GM12878 (cell line): ENCODE measurements around the gene LPIN2. TPM values are rescaled to one million over a fixed set of nuclear protein-coding genes. Genes with fewer than 3 reads are reported as not detected.

Experiments
- ATAC-seq: fragments of 200-7000 bp; cut with Tn5 transposase; 3 replicates; pipeline ENCODE4 v1.9.1; 2020; ENCODE audit warnings: mild to moderate bottlenecking, moderate library complexity
- BruUV-seq: library from RNA; stranded (reverse); fragments of 400-500 nt; replicated peaks from 2 replicates; lab custom pipeline; 2021; lab: Mats Ljungman, UMichigan
- CTCF ChIA-PET: fragments of 300-600 bp; sonication (Branson Sonifier 250); formaldehyde crosslinking; extraction: SDS; loops from one replicate; lab custom pipeline; 2021; ENCODE audit warnings: inconsistent platforms; lab: Yijun Ruan, JAX
- POLR2A ChIA-PET: fragments of 350-600 bp; formaldehyde crosslinking; extraction: SDS; loops from one replicate; lab custom pipeline; 2021; ENCODE audit warnings: inconsistent platforms; lab: Charles Lee
- RAD21 ChIA-PET: fragments of 300-600 bp; sonication (Branson Sonifier 250); formaldehyde crosslinking; loops from one replicate; lab custom pipeline; 2023; ENCODE audit warnings: antibody characterized with exemption; ENCODE audit not compliant: unreplicated experiment; lab: Charles Lee
- SMC1A ChIA-PET: fragments of 300-600 bp; sonication (Branson Sonifier 250); formaldehyde crosslinking; loops from one replicate; lab custom pipeline; 2023; ENCODE audit not compliant: unreplicated experiment, uncharacterized antibody; lab: Charles Lee
- DNase-seq: peaks from one replicate; pipeline ENCODE4 v3.0.0-alpha.2; 2011; ENCODE audit warnings: low read depth, low spot score
- FAIRE-seq: peaks from 3 replicates; lab custom pipeline; 2011; peaks lifted over from hg19 to GRCh38; lab: Jason Lieb, UNC
- H2AFZ ChIP-seq: 2 replicates; pipeline ENCODE4 v1.6.0; 2011; ENCODE audit warnings: low read depth, low read length, control low read depth; ENCODE audit not compliant: control insufficient read depth
- H3K27ac ChIP-seq: 2 replicates; pipeline ENCODE4 v1.5.1; 2011; ENCODE audit warnings: control low read depth; ENCODE audit not compliant: control insufficient read depth, insufficient read depth
- H3K27me3 ChIP-seq, 2 experiments: replicated peaks in 1 of 2; 2 replicates each; pipeline versions ENCODE4 v1.6.0 to v1.6.1; 2011; ENCODE audit warnings: low read length in 1 of 2; ENCODE audit not compliant: control insufficient read depth in 2 of 2, insufficient read depth in 2 of 2
- H3K36me3 ChIP-seq, 2 experiments: 2 replicates each; pipeline ENCODE4 v1.5.1; 2011; ENCODE audit warnings: low read length in 1 of 2; ENCODE audit not compliant: control insufficient read depth in 2 of 2, insufficient read depth in 2 of 2
- H3K4me1 ChIP-seq: 2 replicates; pipeline ENCODE4 v1.6.1; 2011; ENCODE audit warnings: mild to moderate bottlenecking, low read length, moderate library complexity, mixed read lengths; ENCODE audit not compliant: control insufficient read depth, insufficient read depth
- H3K4me2 ChIP-seq: 2 replicates; pipeline ENCODE4 v1.6.0; 2011; ENCODE audit warnings: control low read depth; ENCODE audit not compliant: control insufficient read depth, insufficient read depth
- H3K4me3 ChIP-seq: fragments of 200-600 bp; sonication (generic); 2 replicates; pipeline ENCODE4 v1.5.1; 2016
- H3K79me2 ChIP-seq: 2 replicates; pipeline ENCODE4 v1.6.0; 2011; ENCODE audit warnings: low read length; ENCODE audit not compliant: control insufficient read depth, insufficient read depth
- H3K9ac ChIP-seq: 2 replicates; pipeline ENCODE4 v1.8.0; 2011; ENCODE audit warnings: low read length, control low read depth, mixed read lengths; ENCODE audit not compliant: control insufficient read depth, insufficient read depth
- H3K9me3 ChIP-seq: replicated peaks from 3 replicates; pipeline ENCODE4 v1.5.1; 2011; ENCODE audit warnings: mild to moderate bottlenecking, low read length; ENCODE audit not compliant: control insufficient read depth, insufficient read depth
- H4K20me1 ChIP-seq: 2 replicates; pipeline ENCODE4 v1.6.0; 2011; ENCODE audit not compliant: control insufficient read depth, insufficient read depth
- ATF2 ChIP-seq: IDR thresholded peaks from 2 replicates; pipeline ENCODE4 v1.6.1; 2012; ENCODE audit warnings: low read length, inconsistent platforms
- GABPA ChIP-seq: IDR thresholded peaks from 2 replicates; pipeline ENCODE4 v1.6.1; 2014; ENCODE audit warnings: antibody characterized with exemption, low read depth, mild to moderate bottlenecking, inconsistent platforms
- IRF5 ChIP-seq: fragments of 450-650 bp; IDR thresholded peaks from 2 replicates; pipeline ENCODE4 v1.6.1; 2017; ENCODE audit warnings: borderline replicate concordance
- MYC ChIP-seq: IDR thresholded peaks from 2 replicates; pipeline ENCODE4 v1.6.1; 2011; ENCODE audit warnings: mild to moderate bottlenecking, low read length, moderate library complexity, inconsistent platforms; ENCODE audit not compliant: insufficient read depth, insufficient replicate concordance, insufficient read length, severe bottlenecking
- NBN ChIP-seq: fragments of 450-650 bp; IDR thresholded peaks from 2 replicates; pipeline ENCODE4 v1.6.1; 2016
- SMAD5 ChIP-seq: IDR thresholded peaks from 2 replicates; pipeline ENCODE4 v1.6.1; 2016; ENCODE audit warnings: antibody characterized with exemption, low read depth
- STAT3 ChIP-seq: IDR thresholded peaks from 2 replicates; pipeline ENCODE4 v1.6.1; 2011; ENCODE audit warnings: low read depth, low read length, improper control_type of control experiment
- TBL1XR1 ChIP-seq: IDR thresholded peaks from 2 replicates; pipeline ENCODE4 v1.6.1; 2012; ENCODE audit warnings: low read depth, low read length, improper control_type of control experiment
- TCF7 ChIP-seq: IDR thresholded peaks from 2 replicates; pipeline ENCODE4 v1.6.1; 2014; ENCODE audit warnings: antibody characterized with exemption, borderline replicate concordance
- YBX1 ChIP-seq: fragments of 450-650 bp; IDR thresholded peaks from 2 replicates; pipeline ENCODE4 v1.6.1; 2016; ENCODE audit warnings: antibody characterized with exemption
- ZBTB40 ChIP-seq: fragments of 450-650 bp; IDR thresholded peaks from 2 replicates; pipeline ENCODE4 v1.6.1; 2016; ENCODE audit warnings: mild to moderate bottlenecking, moderate library complexity, borderline replicate concordance
- ZSCAN29 ChIP-seq: fragments of 450-650 bp; IDR thresholded peaks from 2 replicates; pipeline ENCODE4 v1.6.1; 2017; ENCODE audit warnings: mild to moderate bottlenecking, moderate library complexity
- WGBS: methylation state at CpG from one replicate; pipeline ENCODE4 v1.1.6; 2016; ENCODE audit warnings: low lambda C conversion rate; ENCODE audit not compliant: insufficient replicate concordance, insufficient coverage; ENCODE audit errors: missing lambda C conversion rate; 5-methylcytosine and 5-hydroxymethylcytosine counted together
- in situ Hi-C: fragments of 300-500 bp; cut with MboI; formaldehyde crosslinking; loops from 9 replicates; pipeline ENCODE4 v1.14.3; 2018; ENCODE audit warnings: mixed read lengths
- intact Hi-C: fragments of 100-400 bp; cut with micrococcal nuclease; formaldehyde crosslinking; loops from one replicate; pipeline ENCODE4 v1.14.2; 2022; ENCODE audit not compliant: unreplicated experiment
- polyA plus RNA-seq, 11 experiments: library from polyadenylated mRNA; depleted of rRNA in 4 of 11; unstranded in 6 of 11; stranded (reverse) in 5 of 11; fragments of >200 nt; fragmentation: Nextera tagmentation in 4 of 11; fragmentation: Illumina TruSeq in 1 of 11; extraction: Ambion mirVana in 4 of 11; extraction: Trizol in 1 of 11; gene quantifications; 1 replicate in 1 of 11; 2 replicates in 10 of 11; pipeline versions ENCODE4 v1.2.1 to v1.2.3, GENCODE V29; 2011 to 2016; ENCODE audit warnings: inconsistent platforms in 2 of 11, missing spikeins in 2 of 11, low read depth in 1 of 11
- total RNA-seq, 4 experiments: library from RNA; depleted of rRNA in 3 of 4; stranded (reverse); fragments of >200 nt in 3 of 4; fragmentation: Illumina TruSeq in 1 of 4; extraction: Trizol in 1 of 4; gene quantifications; 2 replicates each; pipeline versions ENCODE4 v1.2.1 to v1.2.3, GENCODE V29; 2013 to 2021

LPIN2 gene
- total and polyA plus RNA-seq, 10 of the 15 experiments (the other 5 are each of a cell fraction or from before 2014, with no cell fraction given) = 4.1 to 28.0 (median 15.9) TPM

GRCh38 chr18:3010086-3010485 is 2.9 kb downstream of the LPIN2 start:
- TF ChIP-seq ZSCAN29 (no peak), TBL1XR1 (no peak), ATF2 (no peak), STAT3 (no peak), YBX1 (no peak), TCF7 (no peak), GABPA (no peak), IRF5 (no peak), NBN (no peak), ZBTB40 (no peak), SMAD5 (no peak), MYC (no peak)
- ChIA-PET SMC1A (interaction anchor here (1.3 to 1.7 kb wide), 7 partner anchors 9 to 235 kb away, joined by 3 to 10 read pairs (median 5); no protein-coding TSS in a partner anchor), POLR2A (interaction anchor here (1.2 to 1.4 kb wide), 2 partner anchors 10 to 38 kb away, joined by 3 to 5 read pairs; no protein-coding TSS in a partner anchor), RAD21 (interaction anchor here (0.7 to 3.1 kb wide), 3 partner anchors 15 to 119 kb away, joined by 3 to 10 read pairs (median 4); no protein-coding TSS in a partner anchor), CTCF (interaction anchor here (1.5 to 1.9 kb wide), 4 partner anchors 15 to 236 kb away, joined by 3 to 11 read pairs (median 4); no protein-coding TSS in a partner anchor)
- Histone ChIP-seq H4K20me1 (no peaks in the 10 kb centered on the region), H3K4me3 (no peak overlapping the region), H3K27ac (no peak overlapping the region), H3K27me3 (no peaks in the 10 kb centered on the region), H3K9ac (no peak overlapping the region), H3K4me2 (0 out of 2 replicates have a peak overlapping the region, but pooled peaks have one; percentile 3), H2AFZ (no peak overlapping the region), H3K36me3 (no peaks in the 10 kb centered on the region; a peak in 1 of 4 replicates), H3K79me2 (peaks cover 23% of the 10 kb centered on the region), H3K4me1 (peaks cover 6% of the 10 kb centered on the region), H3K9me3 (no peaks in the 10 kb centered on the region; the same call in 2 of the 3 replicates)
- intact Hi-C loops (loop anchor here (5.0 kb wide), 2 partner anchors 52 to 142 kb away; no protein-coding TSS in a partner anchor), in situ Hi-C loops (no loop called here)
- no peak for FAIRE-seq
- 79% methylated on average over 4 of the region's 4 CpGs for WGBS
- DNase-seq = no peak
- BruUV-seq = no TSS peak
- ATAC-seq = no peak
